HG02678 (cell line): ENCODE results near the gene FAM76B.

Source experiments
- ATAC-seq: cut with Tn5 transposase; IDR thresholded peaks from one replicate; pipeline ENCODE4 v1.9.1; 2021; ENCODE audit warnings: mild to moderate bottlenecking, moderate library complexity; ENCODE audit not compliant: unreplicated experiment

Gene FAM76B

GRCh38 chr11:95792700-95793099, 3.1 kb upstream of the FAM76B start:
- no peak for ATAC-seq

- ATAC-seq = no peak
These were observed 2.6 kb upstream of the FAM76B start for GRCh38 chr11:95792200-95792599.

DNA sequence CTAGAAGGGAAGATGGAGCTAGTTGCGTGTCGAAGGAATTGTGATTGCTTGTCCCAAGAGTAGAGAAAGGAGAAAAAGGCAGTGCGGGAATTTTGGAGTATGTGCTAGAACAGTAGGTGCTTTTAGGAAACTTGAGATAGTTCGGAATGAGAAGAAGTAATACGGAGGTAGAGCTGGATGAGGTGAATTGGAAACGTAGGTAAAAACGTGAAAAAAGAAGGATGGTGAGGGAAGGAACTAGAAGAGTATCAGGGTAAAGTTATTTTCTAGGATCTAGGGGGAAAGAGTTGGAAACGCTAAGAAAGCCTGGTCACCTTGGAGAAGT, 2.1 kb upstream of the FAM76B start:
- no peak for ATAC-seq

- ATAC-seq = peak; percentile 6
These were observed 1.5 kb upstream of the FAM76B start for GRCh38 chr11:95790933-95791708.

DNA sequence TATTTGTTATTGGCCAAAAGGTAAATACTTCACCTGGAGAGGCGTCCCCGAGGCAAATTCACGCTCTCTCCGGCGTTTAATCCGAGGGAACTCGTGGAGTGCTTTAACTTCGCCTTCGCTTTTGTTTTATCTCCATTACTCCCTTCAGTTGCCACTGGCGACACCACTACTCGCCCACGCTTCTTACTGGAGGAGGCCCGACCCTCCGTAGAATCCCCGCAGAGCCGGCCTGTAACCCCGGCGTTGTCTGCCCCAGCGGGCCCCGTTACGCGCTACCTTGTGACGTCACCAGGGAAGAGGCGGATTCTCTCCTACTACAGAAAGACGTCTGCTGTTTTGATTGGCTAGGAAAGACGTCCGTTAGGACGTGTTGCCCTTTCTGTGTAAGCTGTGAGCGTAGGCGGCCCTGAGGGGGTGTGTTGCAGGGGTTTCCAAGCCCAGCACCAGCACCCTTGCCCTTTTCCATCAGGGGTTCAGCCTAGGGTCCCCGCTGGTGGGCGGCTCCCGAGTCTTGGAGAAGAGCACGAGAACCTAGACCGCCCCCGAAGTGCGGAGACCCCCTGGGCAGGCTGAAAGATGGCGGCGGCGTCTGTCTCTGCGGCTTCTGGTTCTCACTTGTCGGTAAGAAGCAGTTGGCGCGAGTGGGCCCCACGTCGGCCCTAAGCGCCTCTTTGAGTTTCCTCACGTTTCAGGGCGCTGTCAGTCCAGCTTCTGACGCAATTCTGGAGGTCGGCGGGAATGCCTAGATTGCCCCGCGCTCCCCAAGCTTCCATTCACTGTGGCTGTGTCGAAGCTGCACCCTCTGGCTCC, 746 bp upstream of the FAM76B start, which contains the start of gene CEP57:
Gene CEP57 (plus strand): TSS at position 376 of the 810 bp plus-strand sequence. CDS start 201 bp downstream, at position 577.
- peak; percentile 66 for ATAC-seq

GRCh38 chr11:95788921-95789505, 569 bp downstream of the FAM76B start:
- no peak for ATAC-seq

DNA sequence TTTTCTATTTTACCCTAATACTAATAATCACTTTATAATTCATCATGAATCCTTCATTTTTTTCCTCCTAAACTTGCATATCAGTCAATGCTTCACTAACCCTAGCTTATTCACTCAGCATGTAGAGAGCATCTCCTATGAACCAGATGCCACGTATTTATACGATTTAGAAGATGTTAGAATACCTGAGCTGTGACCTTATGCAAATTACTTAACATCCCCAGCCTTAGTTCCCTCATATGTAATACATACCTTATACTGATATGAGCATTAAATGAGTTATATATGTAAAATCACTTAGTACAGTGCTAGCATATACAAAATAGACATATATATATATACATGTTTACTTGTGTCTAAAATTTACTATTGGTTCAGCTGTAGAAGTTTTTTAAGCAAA, 9.0 kb downstream of the FAM76B start:
- no peak for ATAC-seq

DNA sequence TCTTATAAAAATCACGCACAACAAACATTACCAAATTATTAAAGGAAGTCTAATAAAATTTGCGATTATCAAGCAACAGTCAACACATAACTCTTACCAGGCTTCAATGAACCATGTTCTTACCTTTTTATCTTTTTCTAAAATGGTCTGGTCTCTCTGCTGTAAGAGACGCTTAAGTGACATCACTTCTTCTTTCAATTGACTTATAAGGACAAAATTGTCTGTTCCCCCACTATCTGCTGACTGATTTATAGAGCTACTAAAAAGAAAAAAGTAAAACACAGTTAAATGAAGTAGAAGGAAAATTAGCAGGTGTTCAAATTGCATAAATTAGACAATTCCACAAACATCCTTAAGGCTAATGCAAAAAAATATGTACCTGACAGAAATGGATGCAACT, 10.9 kb downstream of the FAM76B start:
- no peak for ATAC-seq

GRCh38 chr11:95776859-95777258, 12.7 kb downstream of the FAM76B start:
- no peak for ATAC-seq

GRCh38 chr11:95768521-95768920, 21.1 kb downstream of the FAM76B start:
- no peak for ATAC-seq

DNA sequence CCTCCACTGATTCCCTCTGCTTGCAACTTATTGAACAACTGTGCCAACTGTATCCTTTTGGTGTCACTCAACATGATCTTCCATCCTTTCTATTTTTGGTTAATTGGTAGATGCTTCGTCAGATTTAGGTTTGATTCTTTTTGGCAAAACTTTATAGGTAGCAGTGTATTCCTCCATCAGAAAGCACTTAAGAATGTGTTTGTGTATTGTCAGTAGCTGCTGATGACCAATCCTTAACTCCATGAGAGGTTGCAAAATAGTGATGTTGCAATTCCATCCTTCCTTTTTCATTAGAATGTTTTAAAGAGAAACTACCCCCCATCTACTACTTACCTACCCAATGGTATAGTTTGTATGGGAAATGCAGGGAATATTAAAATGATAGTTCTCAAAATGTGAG, 22.1 kb downstream of the FAM76B start:
- no peak for ATAC-seq

GRCh38 chr11:95766701-95767100, 22.9 kb downstream of the FAM76B start:
- ATAC-seq = no peak

GRCh38 chr11:95764267-95764898, 25.2 kb downstream of the FAM76B start:
- ATAC-seq = no peak

- no peak for ATAC-seq
These were observed 27.0 kb downstream of the FAM76B start for GRCh38 chr11:95762534-95762933.

GRCh38 chr11:95760941-95761340, 28.6 kb downstream of the FAM76B start:
- no peak for ATAC-seq

- ATAC-seq = no peak
These were observed 38.1 kb downstream of the FAM76B start for GRCh38 chr11:95751515-95751914.

DNA sequence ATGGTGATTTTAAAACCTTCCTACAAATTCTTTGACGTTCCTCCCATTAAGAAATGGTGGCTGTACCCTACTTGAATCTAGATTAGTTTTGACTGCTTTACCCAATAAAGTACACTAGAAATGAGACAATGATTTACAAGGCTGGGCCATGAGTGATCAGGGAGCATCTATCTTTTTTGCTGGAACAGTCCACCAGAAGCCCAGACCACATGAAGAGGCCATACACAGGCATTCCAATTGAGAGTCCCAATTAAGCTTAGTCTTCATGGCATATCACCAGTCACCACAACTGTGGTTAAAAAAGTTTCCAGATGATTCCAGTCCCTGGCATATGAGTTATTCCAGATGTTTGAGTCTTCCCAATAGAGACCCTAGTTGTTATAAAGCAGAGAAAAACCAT, 39.5 kb downstream of the FAM76B start:
- ATAC-seq = no peak

- ATAC-seq = no peak
These were observed 50.3 kb downstream of the FAM76B start for GRCh38 chr11:95739108-95739938.

DNA sequence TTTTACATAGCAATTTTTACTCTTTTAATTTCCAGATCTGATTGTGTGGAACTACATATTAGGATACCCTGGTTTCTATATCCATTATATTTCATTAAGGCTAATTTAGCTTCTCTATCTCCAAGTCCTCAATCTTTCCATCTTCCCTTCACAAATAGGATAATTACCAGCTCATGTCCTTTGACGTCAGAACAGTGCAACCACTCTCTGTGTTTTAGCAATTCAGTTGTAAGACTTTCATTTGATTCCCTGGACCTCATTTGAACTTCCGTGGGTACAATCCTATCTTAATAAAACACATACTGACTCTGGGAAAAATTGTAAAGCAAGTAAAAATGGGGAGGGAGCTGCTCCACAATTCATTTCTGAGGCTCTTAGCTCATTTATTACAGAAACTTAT, 52.8 kb downstream of the FAM76B start:
- ATAC-seq = no peak

GRCh38 chr11:95736355-95736754, 53.2 kb downstream of the FAM76B start:
- no peak for ATAC-seq
